ENCODE measurements around the gene GRID2.

The GRID2 gene

GRCh38 chr4:93169966-93170365, 866.2 kb downstream of the GRID2 start:
- Mint-ChIP-seq H3K27ac (no peak overlapping the region), H3K9me3 (peaks cover 3% of the 10 kb centered on the region), H3K27me3 (no peaks in the 10 kb centered on the region), H3K36me3 (ENCODE audit: low read depth) (no peaks in the 10 kb centered on the region), H3K4me3 (no peak overlapping the region), H3K4me1 (no peaks in the 10 kb centered on the region)
- ATAC-seq (no peak), DNase-seq (no peak)

DNA sequence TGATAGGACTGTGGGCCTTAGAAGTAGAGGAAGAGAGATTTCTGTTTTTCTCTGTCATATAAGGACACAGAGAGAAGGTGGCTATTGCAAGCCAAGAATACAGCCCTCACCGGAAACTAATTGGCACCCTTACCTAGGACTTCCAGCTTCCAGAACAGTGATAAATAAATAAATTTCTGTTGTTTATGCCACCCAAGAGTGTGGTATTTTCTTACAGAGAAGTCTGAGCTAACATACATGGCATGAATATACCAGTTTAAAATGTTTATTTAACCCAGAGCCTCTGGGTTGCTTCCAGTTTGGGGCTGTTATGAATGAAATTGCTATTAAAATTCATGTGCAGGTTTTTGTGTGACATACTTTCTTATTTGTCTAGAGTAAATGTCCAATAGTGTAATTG, 870.8 kb downstream of the GRID2 start:
- no peak overlapping the region for H3K4me3 Mint-ChIP-seq
- ATAC-seq (no peak), DNase-seq (no peak)
- no peaks in the 10 kb centered on the region for H3K27me3 Mint-ChIP-seq
- no peaks in the 10 kb centered on the region for H3K4me1 Mint-ChIP-seq
- peaks cover 7% of the 10 kb centered on the region for H3K9me3 Mint-ChIP-seq
- no peaks in the 10 kb centered on the region for H3K36me3 Mint-ChIP-seq (ENCODE audit: low read depth)
- no peak overlapping the region for H3K27ac Mint-ChIP-seq

- ATAC-seq (no peak), DNase-seq (no peak)
- no peak overlapping the region for H3K27ac Mint-ChIP-seq
- H3K36me3 Mint-ChIP-seq (ENCODE audit: low read depth): no peaks in the 10 kb centered on the region
- no peaks in the 10 kb centered on the region for H3K27me3 Mint-ChIP-seq
- H3K4me3 Mint-ChIP-seq: no peak overlapping the region
- no peaks in the 10 kb centered on the region for H3K4me1 Mint-ChIP-seq
- H3K9me3 Mint-ChIP-seq: peaks cover 17% of the 10 kb centered on the region
These were observed 874.5 kb downstream of the GRID2 start for GRCh38 chr4:93178279-93178678.

DNA sequence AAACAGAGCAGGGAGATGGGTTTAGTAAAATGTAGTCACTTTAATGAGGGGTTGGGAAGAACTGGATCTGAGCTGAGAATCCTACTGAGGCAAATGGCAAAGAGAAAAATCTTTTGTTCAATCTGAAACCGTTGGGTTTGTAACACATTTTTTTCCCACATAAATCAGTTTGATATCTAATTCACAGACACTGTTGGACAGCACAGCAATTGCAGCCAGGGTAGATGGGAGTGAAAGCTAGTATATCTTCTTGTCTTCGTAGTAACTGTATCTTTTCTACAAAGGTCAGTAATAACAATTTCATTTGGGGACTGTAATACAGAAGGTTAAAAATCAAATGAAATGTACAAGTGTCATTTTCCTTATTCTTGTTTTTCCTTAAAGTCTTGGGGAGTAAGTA, 875.3 kb downstream of the GRID2 start:
- H3K4me1 Mint-ChIP-seq: no peaks in the 10 kb centered on the region
- no peaks in the 10 kb centered on the region for H3K36me3 Mint-ChIP-seq (ENCODE audit: low read depth)
- no peak overlapping the region for H3K27ac Mint-ChIP-seq
- H3K4me3 Mint-ChIP-seq: no peak overlapping the region
- H3K27me3 Mint-ChIP-seq: no peaks in the 10 kb centered on the region
- DNase-seq: no peak
- H3K9me3 Mint-ChIP-seq: peaks cover 20% of the 10 kb centered on the region
- no peak for ATAC-seq

DNA sequence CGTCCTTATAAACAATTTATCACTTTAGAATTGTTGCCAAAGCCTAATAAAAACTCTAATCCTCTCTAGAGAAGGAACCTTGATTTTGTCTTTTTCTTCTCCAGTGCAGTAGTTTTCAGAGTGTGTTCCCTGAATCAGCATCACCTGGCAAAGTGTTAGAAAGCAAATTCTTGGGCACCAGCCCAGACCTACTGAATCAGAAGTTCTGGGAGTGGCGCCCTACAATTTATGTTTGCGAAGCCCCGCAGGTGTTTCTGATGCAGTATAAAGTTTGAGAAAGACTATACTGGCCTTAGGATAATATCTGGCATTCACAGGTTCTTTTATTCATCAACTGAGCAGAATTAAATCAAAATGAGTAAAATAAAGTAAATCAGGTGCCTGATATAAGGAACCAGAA, 879.0 kb downstream of the GRID2 start:
- no peaks in the 10 kb centered on the region for H3K4me1 Mint-ChIP-seq
- ATAC-seq (no peak), DNase-seq (no peak)
- no peaks in the 10 kb centered on the region for H3K27me3 Mint-ChIP-seq
- H3K9me3 Mint-ChIP-seq: peaks cover 20% of the 10 kb centered on the region
- no peak overlapping the region for H3K4me3 Mint-ChIP-seq
- no peaks in the 10 kb centered on the region for H3K36me3 Mint-ChIP-seq (ENCODE audit: low read depth)
- H3K27ac Mint-ChIP-seq: no peak overlapping the region

DNA sequence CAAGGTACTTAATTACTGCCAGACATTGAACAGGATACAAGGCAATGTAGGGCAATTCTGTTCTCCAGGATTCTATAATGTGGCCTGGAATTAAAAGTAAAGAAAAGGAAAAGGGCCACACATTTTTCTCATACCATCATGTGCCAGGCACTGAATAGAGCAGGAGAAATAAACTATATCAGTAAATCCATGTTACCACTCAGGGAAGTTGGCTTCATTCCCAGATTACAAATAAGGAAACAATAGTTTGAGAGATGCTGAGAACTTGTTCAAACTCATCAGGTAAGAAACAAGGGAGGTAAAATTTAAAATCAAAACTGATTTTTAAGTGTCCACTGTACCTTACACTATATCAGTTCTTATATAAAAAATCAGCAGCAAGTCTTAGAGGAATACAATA, 879.8 kb downstream of the GRID2 start:
- H3K4me1 Mint-ChIP-seq: no peaks in the 10 kb centered on the region
- no peaks in the 10 kb centered on the region for H3K36me3 Mint-ChIP-seq (ENCODE audit: low read depth)
- H3K27me3 Mint-ChIP-seq: no peaks in the 10 kb centered on the region
- no peak overlapping the region for H3K27ac Mint-ChIP-seq
- H3K4me3 Mint-ChIP-seq: no peak overlapping the region
- no peak for ATAC-seq
- peaks cover 21% of the 10 kb centered on the region for H3K9me3 Mint-ChIP-seq
- no peak for DNase-seq

DNA sequence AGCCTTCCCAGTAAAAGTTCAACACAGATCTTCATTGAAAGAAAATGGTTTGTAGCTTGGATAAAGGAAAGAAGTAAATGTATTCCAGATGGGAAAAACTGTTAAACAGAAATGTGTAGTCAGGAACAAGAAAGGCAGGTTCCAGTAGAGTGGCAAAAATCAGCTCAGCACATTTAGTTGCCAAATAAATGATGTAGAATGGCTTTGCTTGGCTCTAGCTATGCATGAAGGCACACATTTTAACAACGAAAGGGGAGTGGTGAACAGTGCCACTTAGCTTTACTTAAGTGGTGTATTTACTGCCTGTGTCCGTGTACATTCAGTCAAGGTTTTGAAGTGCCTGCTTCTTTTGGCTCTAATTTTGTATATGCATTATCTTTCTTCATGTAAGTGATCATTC, 880.3 kb downstream of the GRID2 start:
- Mint-ChIP-seq H3K36me3 (ENCODE audit: low read depth) (no peaks in the 10 kb centered on the region), H3K4me1 (no peaks in the 10 kb centered on the region), H3K27ac (no peak overlapping the region), H3K27me3 (no peaks in the 10 kb centered on the region), H3K4me3 (no peak overlapping the region), H3K9me3 (peaks cover 18% of the 10 kb centered on the region)
- DNase-seq (no peak), ATAC-seq (no peak)

- Mint-ChIP-seq H3K4me1 (no peaks in the 10 kb centered on the region), H3K4me3 (no peak overlapping the region), H3K27ac (no peak overlapping the region)
These were observed 883.1 kb downstream of the GRID2 start for GRCh38 chr4:93186846-93187245.

GRCh38 chr4:93187466-93187865, 883.7 kb downstream of the GRID2 start:
- Mint-ChIP-seq H3K27ac (no peak overlapping the region), H3K9me3 (peaks cover 7% of the 10 kb centered on the region), H3K4me3 (no peak overlapping the region), H3K4me1 (no peaks in the 10 kb centered on the region), H3K36me3 (ENCODE audit: low read depth) (no peaks in the 10 kb centered on the region), H3K27me3 (no peaks in the 10 kb centered on the region)
- DNase-seq: no peak
- no peak for ATAC-seq

More at GRCh38 chr4:93186846-93187245, 883.1 kb downstream of the GRID2 start:
- H3K9me3 Mint-ChIP-seq: peaks cover 7% of the 10 kb centered on the region
- DNase-seq: no peak
- H3K27me3 Mint-ChIP-seq: no peaks in the 10 kb centered on the region
- no peaks in the 10 kb centered on the region for H3K36me3 Mint-ChIP-seq (ENCODE audit: low read depth)
- no peak for ATAC-seq

DNA sequence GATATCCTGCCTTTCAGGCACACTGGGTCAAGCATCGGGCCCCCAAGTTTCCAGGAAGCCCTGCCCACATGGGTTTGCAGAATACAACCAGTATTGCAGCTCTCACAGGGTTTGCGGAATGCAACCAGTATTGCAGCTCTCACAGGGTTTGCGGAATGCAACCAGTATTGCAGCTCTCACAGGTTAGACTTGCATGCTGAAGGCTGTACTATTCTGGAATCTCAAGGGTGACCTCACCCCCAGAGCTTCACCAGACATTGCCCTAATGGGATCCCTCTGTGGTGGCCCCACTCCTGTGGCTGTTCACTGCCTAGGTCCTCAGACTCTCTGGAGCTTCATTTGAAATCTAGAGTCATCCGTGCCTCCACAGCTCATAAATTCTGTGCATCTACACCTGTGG, 884.1 kb downstream of the GRID2 start:
- ATAC-seq: no peak
- H3K27me3 Mint-ChIP-seq: no peaks in the 10 kb centered on the region
- no peak for DNase-seq
- no peak overlapping the region for H3K27ac Mint-ChIP-seq
- H3K4me3 Mint-ChIP-seq: no peak overlapping the region
- no peaks in the 10 kb centered on the region for H3K4me1 Mint-ChIP-seq
- H3K9me3 Mint-ChIP-seq: peaks cover 7% of the 10 kb centered on the region
- H3K36me3 Mint-ChIP-seq (ENCODE audit: low read depth): no peaks in the 10 kb centered on the region

GRCh38 chr4:93199492-93199891, 895.7 kb downstream of the GRID2 start:
- ATAC-seq (no peak), DNase-seq (no peak)
- Mint-ChIP-seq H3K36me3 (ENCODE audit: low read depth) (no peaks in the 10 kb centered on the region), H3K27me3 (no peaks in the 10 kb centered on the region), H3K4me1 (no peaks in the 10 kb centered on the region), H3K9me3 (no peaks in the 10 kb centered on the region), H3K4me3 (no peak overlapping the region), H3K27ac (no peak overlapping the region)

GRCh38 chr4:93201471-93202096, 897.8 kb downstream of the GRID2 start:
- ATAC-seq (no peak), DNase-seq (no peak)
- no peaks in the 10 kb centered on the region for H3K27me3 Mint-ChIP-seq
- no peaks in the 10 kb centered on the region for H3K9me3 Mint-ChIP-seq
- H3K4me3 Mint-ChIP-seq: no peak overlapping the region
- H3K27ac Mint-ChIP-seq: no peak overlapping the region
- H3K4me1 Mint-ChIP-seq: no peaks in the 10 kb centered on the region
- no peaks in the 10 kb centered on the region for H3K36me3 Mint-ChIP-seq (ENCODE audit: low read depth)

DNA sequence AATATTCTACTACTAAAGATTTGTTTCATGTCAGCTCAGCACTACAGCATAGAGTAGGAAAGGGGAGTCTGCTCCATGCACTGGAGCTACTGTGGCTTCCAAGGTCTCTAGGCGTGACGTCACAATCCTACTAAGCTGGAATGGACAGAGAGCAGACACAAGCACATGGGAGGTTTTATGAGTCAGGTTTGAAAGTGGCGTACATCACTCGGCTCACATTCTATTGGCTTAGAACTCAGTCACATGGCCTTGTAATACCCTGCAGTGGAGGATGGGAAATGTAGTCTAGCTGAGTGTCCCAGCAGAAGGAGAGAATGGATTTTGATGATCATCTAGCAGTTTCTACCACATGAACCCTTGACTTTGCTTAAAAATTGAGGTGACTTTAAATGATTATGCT, 899.9 kb downstream of the GRID2 start:
- Mint-ChIP-seq H3K4me1 (no peaks in the 10 kb centered on the region), H3K36me3 (ENCODE audit: low read depth) (no peaks in the 10 kb centered on the region), H3K27me3 (no peaks in the 10 kb centered on the region), H3K27ac (no peak overlapping the region), H3K9me3 (no peaks in the 10 kb centered on the region), H3K4me3 (no peak overlapping the region)
- DNase-seq (no peak), ATAC-seq (no peak)

DNA sequence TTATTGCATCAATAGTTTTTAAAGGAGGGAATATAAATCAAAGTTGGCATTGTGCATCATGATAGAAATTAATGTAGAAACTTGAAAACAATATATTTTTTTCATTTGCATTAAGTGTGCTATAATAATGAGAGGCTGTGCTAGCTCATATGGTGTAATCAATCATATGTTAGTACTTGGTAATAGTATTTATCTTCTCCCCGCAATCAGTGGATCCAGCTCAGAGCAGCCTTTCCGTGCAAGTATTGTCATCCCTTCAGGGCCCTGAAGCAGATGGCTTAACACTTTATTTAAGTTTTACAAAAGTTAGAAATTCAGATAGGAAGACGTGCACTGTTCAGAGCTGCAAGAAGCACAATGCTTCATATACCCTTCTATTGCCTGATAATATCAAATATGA, 908.5 kb downstream of the GRID2 start:
- Mint-ChIP-seq H3K4me1 (no peaks in the 10 kb centered on the region), H3K36me3 (ENCODE audit: low read depth) (no peaks in the 10 kb centered on the region), H3K27ac (no peak overlapping the region), H3K27me3 (no peaks in the 10 kb centered on the region), H3K4me3 (no peak overlapping the region), H3K9me3 (peaks cover 4% of the 10 kb centered on the region)
- DNase-seq (no peak), ATAC-seq (no peak)

- no peak overlapping the region for H3K4me3 Mint-ChIP-seq
- no peaks in the 10 kb centered on the region for H3K4me1 Mint-ChIP-seq
- no peaks in the 10 kb centered on the region for H3K27me3 Mint-ChIP-seq
- no peak overlapping the region for H3K27ac Mint-ChIP-seq
- H3K9me3 Mint-ChIP-seq: peaks cover 6% of the 10 kb centered on the region
- ATAC-seq: no peak
- H3K36me3 Mint-ChIP-seq (ENCODE audit: low read depth): no peaks in the 10 kb centered on the region
- no peak for DNase-seq
These were observed 912.9 kb downstream of the GRID2 start for GRCh38 chr4:93216646-93217045.

- Mint-ChIP-seq H3K27ac (no peak overlapping the region), H3K27me3 (no peaks in the 10 kb centered on the region), H3K4me1 (no peaks in the 10 kb centered on the region), H3K9me3 (peaks cover 4% of the 10 kb centered on the region), H3K4me3 (no peak overlapping the region), H3K36me3 (ENCODE audit: low read depth) (no peaks in the 10 kb centered on the region)
- ATAC-seq: no peak
- DNase-seq: no peak
These were observed 913.7 kb downstream of the GRID2 start for GRCh38 chr4:93217431-93217830.

Data from activated naive CD8-positive, alpha-beta T cell treated with anti-CD3 and anti-CD28 coated beads, Interleukin-2, amount 50 U/mL, for 24 hours (primary cell).